B cell (primary cell): ENCODE results near the gene SOX6. TPM values are rescaled to one million over a fixed set of nuclear protein-coding genes. Genes with fewer than 3 reads are reported as not detected.
"Not testable (repeated sequence)": the region's sequence is repeated elsewhere in the genome, so short reads cannot be mapped to it uniquely, and the experiment has no call there.

Experiments used
- ATAC-seq: fragments of 200-7000 bp; cut with Tn5 transposase; one replicate; pipeline ENCODE4 v1.10.0; 2021; ENCODE audit warnings: low read depth, mild to moderate bottlenecking, moderate number of reproducible peaks, moderate library complexity
- CTCF ChIA-PET: fragments of 350-600 bp; sonication (Branson Sonifier 250); formaldehyde crosslinking; loops from one replicate; lab custom pipeline; 2021; ENCODE audit warnings: antibody characterized with exemption, inconsistent platforms; lab: Charles Lee
- POLR2A ChIA-PET: fragments of 350-600 bp; sonication (Branson Sonifier 250); formaldehyde crosslinking; loops from one replicate; lab custom pipeline; 2021; ENCODE audit warnings: antibody characterized with exemption; lab: Charles Lee
- DNase-seq: peaks from one replicate; pipeline ENCODE4 v3.0.0; 2013
- H2AFZ ChIP-seq: 2 replicates; pipeline ENCODE4 v1.6.1; 2012; ENCODE audit warnings: mild to moderate bottlenecking, low read depth, low read length; ENCODE audit not compliant: insufficient read depth, poor library complexity, severe bottlenecking
- H3K27ac ChIP-seq, 2 donors: 1 replicate in 1 of 2; 2 replicates in 1 of 2; pipeline ENCODE4 v1.5.1; 2012 to 2013; ENCODE audit warnings: low read length in 2 of 2, mild to moderate bottlenecking in 2 of 2, moderate library complexity in 1 of 2
- H3K27me3 ChIP-seq, 4 experiments: fragments of 200-600 bp in 1 of 4; sonication (generic) in 1 of 4; replicated peaks in 1 of 4; 1 replicate in 2 of 4; 2 replicates in 2 of 4; pipeline versions ENCODE4 v1.6.1 to v1.7.0; 2013 to 2016; ENCODE audit warnings: low read length in 3 of 4, mild to moderate bottlenecking in 2 of 4, mixed read lengths in 1 of 4, moderate library complexity in 1 of 4; ENCODE audit not compliant: insufficient read depth in 4 of 4, control insufficient read depth in 3 of 4; ENCODE audit errors: control extremely low read depth in 1 of 4
- H3K36me3 ChIP-seq, 2 experiments: replicated peaks in 1 of 2; 1 replicate in 1 of 2; 2 replicates in 1 of 2; pipeline versions ENCODE4 v1.6.1 to v1.7.1; 2013; ENCODE audit warnings: low read length in 1 of 2; ENCODE audit not compliant: insufficient read depth in 2 of 2, control insufficient read depth in 1 of 2; ENCODE audit errors: control extremely low read depth in 1 of 2, extremely low read depth in 1 of 2
- H3K4me1 ChIP-seq, 2 donors: fragments of 200-600 bp in 1 of 2; sonication (generic) in 1 of 2; 1 replicate in 1 of 2; 2 replicates in 1 of 2; pipeline versions ENCODE4 v1.5.1 to v1.6.1; 2013 to 2017; ENCODE audit warnings: low read length in 2 of 2; ENCODE audit not compliant: control insufficient read depth in 2 of 2, insufficient read depth in 2 of 2
- H3K4me2 ChIP-seq: replicated peaks from 2 replicates; pipeline ENCODE3; 2012; ENCODE audit warnings: mild to moderate bottlenecking, low read depth, low read length; ENCODE audit not compliant: poor library complexity, severe bottlenecking
- H3K4me3 ChIP-seq, 5 experiments: fragments of 200-600 bp in 1 of 5; sonication (generic) in 1 of 5; 1 replicate in 3 of 5; 2 replicates in 2 of 5; pipeline versions ENCODE4 v1.5.1 to v1.7.0; 2011 to 2016; ENCODE audit warnings: low read length in 4 of 5, mild to moderate bottlenecking in 4 of 5, low read depth in 2 of 5, control low read depth in 1 of 5, moderate library complexity in 1 of 5; ENCODE audit not compliant: insufficient read depth in 1 of 5; ENCODE audit errors: control extremely low read depth in 1 of 5, extremely low read depth in 1 of 5
- H3K79me2 ChIP-seq: fragments of 200-600 bp; sonication (generic); one replicate; pipeline ENCODE4 v1.6.0; 2016; ENCODE audit warnings: low read length; ENCODE audit not compliant: control insufficient read depth, insufficient read depth
- H3K9ac ChIP-seq: fragments of 200-600 bp; sonication (generic); 2 replicates; pipeline ENCODE4 v1.6.1; 2017; ENCODE audit warnings: mild to moderate bottlenecking, low read length, moderate library complexity
- H3K9me3 ChIP-seq, 3 donors: one replicate each; pipeline versions ENCODE4 v1.6.1 to v1.7.1; 2013; ENCODE audit warnings: low read length in 2 of 3; ENCODE audit not compliant: control insufficient read depth in 2 of 3, insufficient read depth in 1 of 3; ENCODE audit errors: control extremely low read depth in 1 of 3
- H4K20me1 ChIP-seq: 2 replicates; pipeline ENCODE4 v1.6.0; 2012; ENCODE audit warnings: mild to moderate bottlenecking, low read length; ENCODE audit not compliant: insufficient read depth, control insufficient read depth, poor library complexity, severe bottlenecking
- H3K27ac Mint-ChIP-seq: one replicate; pipeline ENCODE4 v1.8.0; 2021; ENCODE audit warnings: mixed read lengths
- H3K27me3 Mint-ChIP-seq: one replicate; pipeline ENCODE4 v1.8.0; 2021; ENCODE audit warnings: mixed read lengths
- H3K4me1 Mint-ChIP-seq: one replicate; pipeline ENCODE4 v1.8.0; 2021; ENCODE audit warnings: mixed read lengths
- H3K4me3 Mint-ChIP-seq: one replicate; pipeline ENCODE4 v1.8.0; 2021; ENCODE audit warnings: mixed read lengths
- H3K9me3 Mint-ChIP-seq: one replicate; pipeline ENCODE4 v1.8.0; 2022; ENCODE audit warnings: mixed read lengths; ENCODE audit not compliant: insufficient read depth
- WGBS: methylation state at CpG from one replicate; pipeline ENCODE4 v1.1.5; 2013; ENCODE audit warnings: missing lambda C conversion rate; ENCODE audit not compliant: insufficient coverage; 5-methylcytosine and 5-hydroxymethylcytosine counted together
- intact Hi-C: fragments of 100-400 bp; cut with micrococcal nuclease; formaldehyde crosslinking; loops from one replicate; pipeline ENCODE4 v1.10.0; 2022
- polyA plus RNA-seq: library from polyadenylated mRNA; depleted of rRNA; stranded (reverse); fragments of >200 nt; gene quantifications from 2 replicates; pipeline ENCODE4 v1.2.3, GENCODE V29; 2012
- total RNA-seq, 2 donors: library from RNA; stranded (reverse); fragments of 120-200 nt in 1 of 2; gene quantifications; 1 replicate in 1 of 2; 2 replicates in 1 of 2; pipeline versions ENCODE4 v1.2.3 to v1.2.4, GENCODE V29; 2013 to 2022

The SOX6 gene
- total and polyA plus RNA-seq, 2 donors (not counting 1 experiment from before 2014, with no cell fraction given): not detected

DNA sequence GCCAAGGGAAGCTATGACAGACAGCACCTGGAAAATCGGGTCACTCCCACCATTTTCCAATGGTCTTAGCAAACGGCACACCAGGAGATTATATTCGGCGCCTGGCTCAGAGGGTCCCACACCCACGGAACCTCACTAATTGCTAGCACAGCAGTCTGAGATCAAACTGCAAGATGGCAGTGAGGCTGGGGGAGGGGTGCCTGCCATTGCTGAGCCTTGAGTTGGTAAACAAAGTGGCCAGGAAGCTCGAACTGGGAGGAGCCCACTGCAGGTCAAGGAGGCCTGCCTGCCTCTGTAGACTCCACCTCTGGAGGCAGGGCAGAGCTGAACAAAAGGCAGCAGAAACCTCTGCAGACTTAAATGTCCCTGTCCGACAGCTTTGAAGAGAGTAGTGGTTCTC, 214.7 kb downstream of the SOX6 start:
- H3K79me2 ChIP-seq, H3K27me3 Mint-ChIP-seq, H3K9ac ChIP-seq, H3K9me3 ChIP-seq, H3K9me3 Mint-ChIP-seq, H3K4me1 Mint-ChIP-seq, ATAC-seq, intact Hi-C loops, DNase-seq, H4K20me1 ChIP-seq, H3K27me3 ChIP-seq, H2AFZ ChIP-seq, H3K4me3 Mint-ChIP-seq, POLR2A ChIA-PET, H3K27ac ChIP-seq, CTCF ChIA-PET, H3K36me3 ChIP-seq, H3K4me3 ChIP-seq, H3K4me2 ChIP-seq, H3K4me1 ChIP-seq, H3K27ac Mint-ChIP-seq: not testable (repeated sequence)
- 92% methylated on average over 4 of the region's 7 CpGs for WGBS

DNA sequence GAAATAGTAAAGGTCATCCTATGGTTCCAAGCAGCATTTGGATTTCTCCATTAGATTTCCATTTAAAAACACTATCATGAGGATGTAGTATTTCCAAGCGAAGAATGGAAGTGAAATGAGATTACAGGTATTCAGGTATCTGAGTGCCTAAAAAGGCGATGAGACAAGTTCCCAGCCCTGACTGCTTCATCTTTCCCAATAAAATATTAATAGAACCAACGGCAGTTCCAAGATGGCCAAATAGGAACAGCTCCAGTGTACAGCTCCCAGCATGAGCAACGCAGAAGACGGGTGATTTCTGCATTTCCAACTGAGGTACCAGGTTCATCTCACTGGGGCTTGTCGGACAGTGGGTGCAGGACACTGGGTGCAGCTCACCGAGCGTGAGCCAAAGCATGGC, 215.2 kb downstream of the SOX6 start:
- H3K36me3 ChIP-seq, POLR2A ChIA-PET, H3K4me2 ChIP-seq, H3K27ac Mint-ChIP-seq, H3K27me3 ChIP-seq, H3K4me3 Mint-ChIP-seq, H3K27ac ChIP-seq, H4K20me1 ChIP-seq, H3K4me1 Mint-ChIP-seq, H3K79me2 ChIP-seq, H3K27me3 Mint-ChIP-seq, H3K9me3 ChIP-seq, H3K9me3 Mint-ChIP-seq, H2AFZ ChIP-seq, H3K4me3 ChIP-seq, ATAC-seq, DNase-seq, H3K9ac ChIP-seq, H3K4me1 ChIP-seq, CTCF ChIA-PET, intact Hi-C loops: not testable (repeated sequence)
- WGBS: 99% methylated on average over 7 of the region's 8 CpGs
